Hindlimb muscle (tissue), 1 donor: ENCODE data around the gene H3-3A. TPM values are rescaled to one million over a fixed set of nuclear protein-coding genes. Genes with fewer than 3 reads are reported as not detected.
A peak's percentile ranks its signal among the peaks of the same experiment; 100 is the strongest.

Experiments
- DNase-seq: peaks from one replicate; pipeline ENCODE4 v3.0.0-alpha.2; 2013
- polyA plus RNA-seq: library from polyadenylated mRNA; unstranded; fragments of 120-200 nt; gene quantifications from one replicate; pipeline ENCODE4 v1.2.1, GENCODE V29; 2013; ENCODE audit not compliant: insufficient read length

Gene H3-3A
- polyA plus RNA-seq, 1 donor = 589 TPM

DNA sequence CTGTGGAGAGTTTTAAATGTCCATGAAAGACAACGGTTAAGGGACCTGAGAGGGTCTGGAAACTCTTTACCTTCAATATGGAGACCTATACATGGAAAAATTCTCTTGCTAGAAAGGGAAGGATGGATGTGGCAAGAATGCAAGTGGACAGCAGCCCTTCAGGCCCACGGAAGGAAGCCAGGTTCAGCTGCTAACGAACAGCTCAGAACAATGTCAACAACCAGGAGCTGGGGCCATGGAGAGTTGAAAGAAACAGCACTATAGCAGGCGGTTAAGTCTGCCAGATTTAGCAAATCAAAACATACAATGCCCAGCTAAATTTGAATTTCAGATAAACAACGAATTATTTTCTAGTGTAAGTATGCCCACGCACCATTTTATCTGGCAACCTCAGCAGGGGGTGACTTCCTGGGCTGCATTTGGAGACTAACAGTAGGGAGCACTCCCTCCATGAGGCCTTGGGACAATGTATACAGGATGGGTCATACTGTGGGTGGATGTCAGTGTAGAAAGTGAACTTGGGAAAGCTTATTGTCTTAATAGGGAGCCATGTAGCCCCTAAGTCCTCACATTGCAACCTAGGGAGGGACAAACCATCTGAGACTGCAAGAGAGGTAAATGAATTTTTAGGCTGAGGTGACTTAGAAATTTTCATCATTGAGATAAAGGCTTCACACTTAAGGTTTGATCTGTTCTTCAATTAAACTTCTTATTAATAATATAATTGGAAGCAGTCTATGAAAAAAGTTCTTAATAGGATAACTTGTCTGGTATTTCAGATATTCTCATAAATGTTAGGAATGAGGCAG lies 7.8 kb upstream of the H3-3A start:
- no peak for DNase-seq

DNA sequence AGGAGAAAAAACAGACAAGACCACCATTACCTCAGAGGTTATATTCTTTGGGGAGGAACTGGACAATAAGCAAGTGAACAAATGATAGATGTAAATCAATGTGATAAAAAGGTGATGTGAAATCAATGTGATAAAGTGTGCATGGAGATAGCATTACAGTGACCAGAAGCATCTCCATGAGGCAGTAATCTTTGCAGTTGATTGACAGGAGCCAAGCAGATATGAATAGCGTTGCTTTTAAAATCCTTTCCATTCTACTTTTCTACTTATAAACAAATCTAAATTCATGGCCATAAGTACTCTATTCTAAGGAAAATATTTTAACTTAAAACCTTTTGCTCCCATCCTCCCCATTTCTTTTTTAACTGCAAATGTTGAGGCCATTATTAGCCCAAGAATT lies 2.8 kb upstream of the H3-3A start:
- no peak for DNase-seq

DNA sequence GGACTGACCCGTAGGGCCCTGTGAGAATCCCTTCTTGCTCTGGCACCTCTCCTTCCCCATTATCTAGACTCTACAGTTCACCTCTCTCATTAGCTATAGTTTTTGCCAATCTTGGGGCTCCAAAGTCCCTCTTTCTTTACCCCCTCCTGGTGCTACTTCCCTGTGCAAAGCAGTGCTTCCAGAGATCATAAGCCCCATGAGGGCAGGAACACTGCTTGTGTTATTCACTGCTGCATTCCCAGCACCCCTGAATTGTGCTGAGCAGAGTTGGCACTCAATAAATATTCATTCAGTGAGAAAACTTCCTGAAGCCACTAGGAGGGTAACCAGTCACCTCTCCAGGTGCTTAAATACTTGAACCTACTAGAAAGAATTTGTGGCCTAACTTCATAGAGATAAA lies 2.1 kb upstream of the H3-3A start:
- DNase-seq = no peak

DNA sequence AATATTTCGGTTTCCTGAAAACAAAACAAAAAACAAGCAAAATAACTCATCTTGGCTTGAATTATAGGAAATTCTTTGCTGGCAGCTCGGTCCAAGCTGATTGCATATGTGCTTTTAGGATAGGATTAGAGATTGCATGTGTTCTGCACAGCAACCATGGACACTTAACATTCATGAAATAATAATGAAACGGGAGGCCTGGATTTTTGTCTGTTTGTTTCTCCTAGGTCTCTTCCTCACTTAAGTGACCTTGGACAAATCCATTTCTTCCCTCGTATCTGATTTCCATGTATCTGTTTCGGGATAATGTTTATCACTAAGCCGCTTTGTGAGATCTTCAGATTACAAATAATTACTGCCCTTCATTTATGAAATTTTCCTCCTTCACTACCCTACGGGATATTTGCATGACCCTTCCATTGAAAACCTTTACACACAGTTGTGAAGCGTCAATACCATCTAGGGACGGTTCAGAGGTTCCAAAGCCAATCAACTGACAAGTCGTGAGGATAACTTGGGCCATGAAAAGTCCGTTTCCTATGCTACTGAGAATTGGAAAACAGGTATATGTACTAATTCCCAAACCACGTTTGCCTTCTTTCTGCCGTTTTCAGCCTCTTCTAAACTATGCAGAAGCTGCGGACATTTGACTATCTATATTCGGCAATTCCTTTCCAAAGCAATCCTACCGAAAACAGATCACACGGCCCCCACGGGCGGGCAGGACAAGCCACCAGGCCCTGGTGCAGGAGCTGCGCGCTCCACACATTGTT lies 1.3 kb upstream of the H3-3A start:
- DNase-seq = peak; percentile 18

DNA sequence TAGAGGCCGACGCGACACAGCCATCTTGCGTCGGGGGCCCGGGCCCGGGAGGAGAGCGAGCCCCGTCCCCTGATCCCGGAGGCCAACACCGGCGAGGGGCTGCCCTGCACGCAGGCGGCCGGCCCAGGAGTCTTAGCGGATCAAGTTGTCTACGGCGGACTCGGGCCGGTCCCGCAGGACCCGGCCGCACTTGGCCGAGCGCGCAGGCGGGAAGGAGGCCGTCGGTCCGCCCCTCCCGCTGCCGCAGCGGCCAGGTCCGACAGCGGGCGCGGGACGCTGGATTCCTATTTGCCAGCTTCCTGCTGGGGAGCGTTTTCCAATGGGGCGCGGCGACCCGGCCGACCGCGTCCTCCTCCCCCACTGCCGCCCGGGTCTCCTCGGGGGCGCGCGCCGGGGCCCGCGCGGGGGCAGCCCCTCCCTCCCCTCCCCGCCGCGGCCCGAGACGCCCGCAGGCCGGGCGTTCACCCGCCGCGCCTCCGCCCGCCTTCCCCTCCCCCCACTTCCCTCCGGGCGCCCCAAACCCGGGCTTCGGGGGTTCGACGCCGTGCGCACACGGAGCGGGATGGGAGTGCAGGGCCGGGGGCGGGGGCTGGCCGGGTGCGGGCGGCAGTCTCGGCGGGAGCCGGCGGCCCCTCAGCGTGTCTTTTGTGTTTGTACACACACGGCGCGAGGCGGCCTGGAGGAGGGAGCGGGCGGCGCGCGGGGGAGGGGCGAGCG lies 517 bp upstream of the H3-3A start:
- DNase-seq = peak; percentile 83

DNA sequence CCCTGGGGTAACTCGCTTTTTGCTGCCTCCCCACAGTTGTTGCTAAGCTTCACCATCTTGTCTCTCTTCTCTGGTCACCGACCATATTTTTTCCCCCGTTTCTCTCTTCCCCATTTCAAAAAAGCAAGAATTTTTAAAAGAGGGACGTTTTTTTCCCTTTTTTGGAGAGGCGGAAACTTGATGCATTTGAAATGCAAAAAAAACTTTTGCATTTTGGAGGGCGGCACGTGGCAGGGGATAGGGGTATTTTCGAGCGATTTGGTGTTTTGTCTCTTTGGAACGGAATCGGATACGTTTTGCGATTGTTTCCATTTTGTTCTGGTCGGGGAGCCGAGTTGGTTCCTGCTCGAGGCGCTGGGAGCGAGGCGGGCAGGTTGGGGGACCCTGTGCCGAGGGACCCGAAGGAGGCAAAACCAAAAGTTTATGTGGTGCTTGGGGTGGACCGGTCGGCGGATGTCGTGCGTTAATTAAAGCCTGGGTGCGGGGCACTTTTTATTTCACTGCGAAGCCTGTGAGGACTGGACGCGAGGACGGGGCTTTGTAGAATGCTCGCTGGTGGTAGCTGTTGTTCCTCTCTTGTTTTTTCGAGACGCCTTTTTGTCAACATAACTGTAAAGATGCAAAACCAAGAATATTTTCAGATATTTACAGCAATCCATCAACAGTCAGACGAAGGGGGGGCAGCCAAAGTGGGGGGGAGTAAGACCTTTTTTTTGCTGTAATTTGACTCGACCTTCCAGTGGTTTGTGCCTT lies 884 bp downstream of the H3-3A start:
- peak; percentile 75 for DNase-seq

DNA sequence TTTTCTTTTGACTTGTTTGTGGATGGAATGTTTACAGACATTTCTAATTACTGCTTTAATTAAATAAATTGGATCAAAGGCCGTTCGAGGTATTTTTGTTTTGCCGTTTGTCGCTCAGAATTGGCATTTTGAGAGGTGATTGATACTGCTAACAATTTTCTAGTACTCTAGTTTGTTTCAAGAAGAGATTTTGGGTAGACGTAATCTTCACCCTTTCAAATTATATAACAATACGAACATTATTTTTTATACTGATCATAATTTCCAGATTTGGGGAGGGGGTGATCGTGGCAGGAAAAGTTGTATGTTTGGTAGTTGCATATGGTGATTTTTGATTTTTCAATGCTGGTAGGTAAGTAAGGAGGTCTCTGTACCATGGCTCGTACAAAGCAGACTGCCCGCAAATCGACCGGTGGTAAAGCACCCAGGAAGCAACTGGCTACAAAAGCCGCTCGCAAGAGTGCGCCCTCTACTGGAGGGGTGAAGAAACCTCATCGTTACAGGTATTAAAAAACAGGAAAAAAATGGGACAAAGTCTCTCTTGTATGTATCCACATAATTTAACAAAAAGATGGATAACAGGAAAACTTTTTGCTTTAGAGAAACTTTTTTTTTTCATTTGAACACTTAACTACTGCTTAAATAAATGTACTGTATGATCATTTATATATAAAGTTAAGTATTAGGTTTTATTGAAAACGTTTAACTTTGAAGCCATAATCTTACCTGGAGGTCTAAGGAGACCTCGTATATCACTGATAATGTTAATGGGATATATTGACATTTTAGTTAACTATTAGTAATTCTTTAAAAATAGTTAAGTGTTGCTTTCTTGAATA lies 1.7 kb downstream of the H3-3A start:
- peak; percentile 21 for DNase-seq

DNA sequence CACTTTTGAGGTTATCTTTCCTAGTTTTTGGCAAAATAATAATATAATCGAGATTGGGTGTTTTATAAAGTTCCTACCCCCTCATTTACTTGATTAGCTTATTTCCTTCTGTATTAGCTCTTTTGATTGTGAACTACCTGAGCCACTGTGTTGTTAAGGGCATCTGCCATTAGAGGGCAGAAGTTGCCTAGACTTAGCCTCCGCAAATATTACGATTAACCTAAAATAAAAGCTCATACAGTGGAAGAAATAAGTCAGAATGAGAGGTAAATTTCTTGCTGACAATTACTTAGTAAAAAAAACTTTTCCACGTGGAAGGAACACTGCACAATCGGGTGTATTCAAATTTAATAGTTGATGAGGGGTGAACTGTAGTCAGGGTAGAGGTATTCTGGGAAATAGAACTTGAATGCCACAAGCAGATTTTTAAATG lies 2.3 kb downstream of the H3-3A start:
- peak; percentile 73 for DNase-seq

DNA sequence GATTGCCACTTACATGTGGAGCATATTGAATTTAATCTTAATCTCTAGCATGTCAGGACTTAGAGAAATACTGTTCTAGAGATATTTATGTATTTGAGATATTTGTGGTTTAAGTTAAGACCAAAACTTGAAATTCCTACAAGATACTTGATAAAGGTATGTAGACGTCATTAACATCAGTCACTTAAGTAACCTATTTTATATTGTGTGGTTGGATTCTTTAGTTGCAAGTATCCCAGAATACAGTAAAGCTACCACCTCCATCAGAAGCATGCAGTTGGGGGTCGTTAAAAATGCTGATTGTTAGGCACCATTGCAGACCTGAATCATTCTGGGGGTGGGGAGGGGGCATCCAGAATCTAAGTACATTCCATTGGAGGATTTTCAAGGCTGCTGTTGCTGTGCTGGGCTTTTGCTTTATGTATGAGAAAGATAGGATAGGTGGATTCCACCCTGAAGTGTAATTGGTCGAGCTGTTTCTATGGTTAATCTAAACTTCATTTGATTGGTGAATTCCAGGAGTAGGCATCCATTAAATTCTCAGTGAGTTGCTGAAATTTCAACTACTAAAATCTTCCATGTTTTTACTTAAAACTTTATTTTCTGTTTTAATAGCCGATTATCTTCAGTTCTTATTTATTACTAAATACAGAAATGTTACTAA lies 4.0 kb downstream of the H3-3A start:
- DNase-seq = no peak

DNA sequence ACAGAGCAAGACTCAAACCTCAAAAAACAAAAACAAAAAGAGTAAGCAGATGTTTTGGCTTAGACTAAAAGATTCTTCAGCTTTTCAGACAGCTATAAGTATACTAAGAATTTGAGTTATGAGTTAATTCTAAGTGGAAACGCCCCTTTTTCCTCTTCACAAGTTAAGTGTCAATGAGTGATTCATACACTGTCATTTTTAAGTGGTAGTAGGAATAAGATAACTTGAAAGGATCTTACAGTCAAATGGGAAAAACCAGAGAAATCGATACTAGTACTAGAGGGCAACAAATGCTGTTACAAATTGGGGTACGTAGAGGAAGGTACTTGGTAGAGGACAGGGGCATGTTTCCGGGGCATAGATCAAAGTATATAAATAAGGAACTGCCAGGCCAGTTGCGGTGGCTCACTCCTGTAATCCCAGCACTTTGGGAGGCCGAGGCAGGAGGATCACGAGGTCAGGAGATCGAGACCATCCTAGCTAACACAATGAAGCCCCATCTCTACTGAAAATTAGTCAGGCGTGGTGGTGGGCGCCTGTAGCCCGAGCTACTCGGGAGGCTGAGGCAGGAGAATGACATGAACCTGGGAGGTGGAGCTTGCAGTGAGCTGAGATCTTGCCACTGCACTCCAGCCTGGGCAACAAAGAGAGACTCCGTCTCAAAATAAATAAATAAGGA lies 7.4 kb downstream of the H3-3A start:
- no peak for DNase-seq

DNA sequence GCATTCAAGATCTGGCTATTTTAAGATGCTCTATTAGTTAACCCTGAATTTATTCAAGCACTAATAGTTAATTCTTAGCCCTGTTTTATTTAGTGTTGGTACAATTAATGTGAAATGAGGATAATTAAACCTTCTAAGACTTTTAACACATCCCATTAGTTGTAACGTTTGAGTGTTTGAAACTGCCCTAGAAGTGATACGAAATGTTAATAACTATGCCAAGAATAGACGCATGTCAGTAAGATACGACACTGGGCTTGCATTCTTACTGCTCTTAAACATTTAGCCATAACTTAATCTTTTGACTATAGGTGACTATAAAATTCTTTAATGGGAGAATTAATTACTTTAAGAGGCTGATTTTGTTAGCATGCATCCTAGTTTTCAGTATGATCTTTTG lies 9.8 kb downstream of the H3-3A start:
- DNase-seq = no peak

DNA sequence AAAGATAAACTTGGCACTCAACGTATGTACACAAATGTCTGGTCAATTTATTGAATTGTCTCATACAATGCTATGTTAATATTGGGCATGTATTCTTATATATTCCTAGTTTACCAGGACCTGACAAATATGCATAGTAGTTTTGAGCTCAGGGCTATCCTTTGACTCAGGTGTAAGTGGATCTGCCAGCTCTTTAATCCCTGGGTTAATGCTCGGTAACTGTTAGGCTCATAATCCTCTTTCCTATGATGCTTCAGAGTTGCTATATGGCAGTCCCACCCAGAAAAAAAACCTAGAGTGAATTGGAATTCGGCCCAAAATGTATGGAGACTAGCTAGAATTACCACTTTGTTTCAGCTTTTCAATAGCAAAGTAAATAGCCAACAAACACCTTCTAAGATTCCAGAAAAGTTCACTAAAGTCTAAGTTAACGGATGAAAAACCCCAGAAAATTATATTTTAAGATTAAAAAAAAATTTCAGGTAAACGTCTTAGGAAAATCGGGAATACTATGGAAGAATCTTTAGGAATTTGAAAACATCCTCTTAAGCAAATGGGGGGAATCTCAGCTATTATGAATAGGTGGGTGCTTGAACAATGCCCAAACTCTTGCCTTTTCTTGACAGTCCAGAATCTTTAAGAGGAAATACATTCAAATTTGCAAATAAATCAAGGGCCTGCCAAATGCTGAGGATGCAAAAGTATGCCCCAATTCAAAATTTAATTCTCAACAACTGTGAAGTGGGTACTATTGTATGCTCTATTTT lies 10.9 kb downstream of the H3-3A start:
- no peak for DNase-seq

DNA sequence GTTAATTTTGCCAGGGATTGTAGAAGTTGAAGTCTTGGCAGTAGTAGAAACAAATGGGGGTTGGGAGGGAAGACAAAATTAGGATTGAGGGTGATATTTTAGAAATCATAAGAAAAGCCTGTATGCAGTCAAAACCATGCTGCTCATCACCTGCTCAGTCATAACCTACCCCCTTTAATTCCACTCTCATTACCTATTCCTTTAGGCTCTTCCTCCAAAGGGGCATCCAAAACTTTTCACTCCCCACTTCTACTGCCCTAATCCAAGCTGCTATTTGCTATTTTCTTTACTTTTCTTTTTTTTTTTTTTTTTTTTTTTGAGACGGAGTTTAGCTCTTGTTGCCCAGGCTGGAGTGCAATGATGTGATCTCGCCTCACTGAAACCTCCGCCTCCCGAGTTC lies 11.5 kb downstream of the H3-3A start:
- no peak for DNase-seq

DNA sequence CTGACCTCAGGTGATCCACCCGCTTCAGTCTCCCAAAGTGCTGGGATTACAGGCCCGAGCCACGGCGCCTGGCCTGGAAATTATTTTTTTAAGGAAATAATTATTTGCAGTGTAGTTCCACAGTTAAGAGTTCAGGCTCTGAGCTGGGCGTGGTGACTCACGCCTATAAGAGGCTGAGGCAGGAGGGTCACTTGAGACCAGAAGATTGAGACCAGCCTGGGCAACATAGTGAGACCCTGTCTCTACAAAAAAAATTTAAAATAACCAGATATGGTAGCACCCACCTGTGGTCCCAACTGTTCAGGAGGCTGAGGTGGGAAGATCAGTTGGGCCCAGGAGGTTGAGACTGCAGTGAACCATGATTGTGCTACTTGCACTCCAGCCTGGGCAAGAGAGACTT lies 13.9 kb downstream of the H3-3A start:
- no peak for DNase-seq

DNA sequence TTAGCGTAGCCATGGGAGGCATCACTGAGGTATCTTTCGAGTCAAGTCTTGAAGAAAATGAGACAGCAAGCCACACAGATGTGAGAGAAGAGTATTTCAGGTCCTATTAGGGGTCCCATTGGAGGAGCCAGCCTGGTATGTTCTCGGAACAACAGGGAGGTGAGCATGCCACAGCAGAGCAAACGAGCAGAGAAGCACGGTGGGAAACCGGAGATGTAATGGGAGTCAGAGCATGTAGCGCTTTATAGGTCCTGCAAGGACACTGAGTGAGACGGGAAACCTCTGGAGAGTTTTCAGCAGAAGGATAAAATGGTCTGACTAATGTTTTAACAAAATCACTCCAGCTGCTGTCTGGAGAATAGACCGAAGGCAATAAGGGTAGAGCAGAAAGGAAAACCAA lies 15.9 kb downstream of the H3-3A start:
- DNase-seq = no peak

DNA sequence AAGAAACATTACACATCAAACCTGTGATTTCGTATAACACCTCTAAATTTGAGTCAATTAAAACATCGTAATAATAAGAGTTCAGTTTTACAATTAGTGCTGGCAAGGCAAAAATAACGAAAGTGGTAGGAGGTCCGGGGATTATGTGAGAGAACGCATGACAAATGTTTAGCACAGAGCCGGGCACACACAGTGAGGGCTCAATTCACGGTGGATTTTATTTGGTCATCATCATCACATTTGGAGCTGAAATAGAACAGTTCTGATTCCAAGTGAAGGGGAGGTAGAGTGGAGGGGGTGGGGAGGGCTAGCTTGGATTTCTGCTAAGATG lies 20.0 kb downstream of the H3-3A start:
- DNase-seq = no peak

DNA sequence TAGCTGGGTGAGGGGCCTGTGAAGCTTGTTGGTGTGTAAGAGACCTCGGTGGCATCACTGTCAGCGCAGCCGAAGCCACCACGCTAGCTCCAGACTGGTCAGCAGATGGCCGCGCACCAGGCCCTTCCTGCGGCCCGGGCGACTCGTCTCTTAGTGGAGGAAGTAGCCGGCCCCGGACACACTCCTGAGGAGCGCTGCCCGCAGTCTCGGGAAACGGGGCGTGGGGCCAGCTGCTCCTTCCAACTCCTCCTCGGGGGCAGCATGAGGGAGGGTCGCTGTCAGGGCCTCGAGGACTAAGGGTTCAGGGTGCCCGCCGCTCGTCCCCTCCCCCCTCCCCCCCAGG lies 20.4 kb downstream of the H3-3A start:
- DNase-seq = peak; percentile 47

DNA sequence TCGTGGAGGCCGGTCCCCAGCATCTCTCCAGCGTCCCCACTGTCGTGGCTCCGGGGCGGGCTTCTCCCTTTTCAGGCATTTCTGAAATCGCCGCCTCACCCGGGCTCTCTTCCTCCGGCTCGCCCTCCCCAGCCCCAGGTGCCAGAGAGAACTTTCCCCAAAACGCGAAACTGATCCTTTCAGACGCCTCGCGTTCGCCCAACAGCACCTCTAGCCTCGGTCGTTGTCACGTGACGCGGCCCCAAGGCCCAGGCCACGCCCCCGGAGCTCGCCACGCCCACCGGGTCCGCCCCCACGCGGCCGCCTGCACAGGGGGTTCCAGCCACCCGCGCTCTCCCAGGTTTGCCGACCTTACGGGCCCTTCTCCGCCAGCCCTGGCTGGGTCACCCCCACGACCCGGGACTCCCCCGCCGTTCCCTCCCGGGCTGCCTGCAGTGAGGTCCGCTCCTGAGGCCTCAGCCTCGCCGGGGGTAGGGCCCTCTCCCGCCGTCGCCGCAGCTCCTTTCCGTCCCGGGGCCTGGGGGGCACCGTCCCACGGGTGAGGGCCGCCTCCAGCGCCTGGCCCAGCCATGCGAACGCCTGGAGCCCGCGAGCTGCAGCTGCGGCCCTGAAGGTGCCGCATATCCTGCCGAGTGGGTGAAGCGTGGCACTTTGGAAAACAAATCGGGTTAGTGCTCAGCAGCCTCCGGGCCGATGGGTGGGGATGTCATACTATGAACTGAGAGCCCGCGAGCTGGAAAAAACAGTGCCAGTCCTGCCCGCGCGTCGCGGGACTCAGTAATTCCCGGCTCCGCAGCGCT lies 21.0 kb downstream of the H3-3A start:
- DNase-seq = peak; percentile 89

DNA sequence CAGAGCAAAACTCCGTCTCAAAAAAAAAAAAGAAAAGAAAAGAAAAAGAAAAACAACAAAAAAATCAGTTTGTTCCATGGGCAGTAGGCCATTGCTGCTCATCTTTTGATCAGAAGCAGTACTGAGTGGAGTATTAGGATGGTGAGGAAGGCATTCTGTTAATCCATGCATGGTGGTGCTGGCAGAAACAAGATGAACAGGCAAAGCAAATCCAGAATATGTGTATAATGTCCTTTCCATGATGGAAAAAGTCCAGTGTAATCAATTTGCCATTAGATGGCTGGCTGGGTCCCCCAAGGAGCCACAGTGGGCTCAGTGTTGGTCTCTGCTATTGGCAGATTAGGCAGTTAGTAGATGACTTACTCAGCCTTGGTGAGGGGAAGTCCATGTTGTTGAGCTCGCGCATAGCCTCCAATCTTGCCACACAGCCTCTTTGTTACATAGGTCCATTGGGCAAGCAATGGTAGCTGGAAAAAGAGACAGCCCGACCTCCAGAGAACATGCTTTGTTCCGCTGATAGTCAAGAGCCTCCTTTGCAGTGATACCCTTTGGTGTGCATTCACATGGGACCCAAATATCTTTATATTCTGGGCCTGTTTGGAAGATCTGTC lies 23.3 kb downstream of the H3-3A start:
- DNase-seq = no peak
